Brain microvascular endothelial cell (primary cell): Measurements from ENCODE around the gene AGBL1.

Source experiments
- DNase-seq: peaks from one replicate; pipeline ENCODE4 v3.0.0-alpha.2; 2020
- H3K27ac ChIP-seq: fragments of 250-450 bp; sonication (Bioruptor Pico); 2 replicates; pipeline ENCODE4 v1.5.1; 2020; ENCODE audit warnings: mild to moderate bottlenecking, moderate library complexity
- H3K27me3 ChIP-seq: fragments of 250-450 bp; sonication (Bioruptor Pico); replicated peaks from 2 replicates; pipeline ENCODE4 v1.5.1; 2020; ENCODE audit warnings: mild to moderate bottlenecking
- H3K36me3 ChIP-seq: fragments of 250-450 bp; sonication (Bioruptor Pico); replicated peaks from 2 replicates; pipeline ENCODE4 v1.5.1; 2020; ENCODE audit warnings: mild to moderate bottlenecking
- H3K4me3 ChIP-seq: 2 replicates; pipeline ENCODE4 v1.5.1; 2011; ENCODE audit warnings: low read depth, mild to moderate bottlenecking, control low read depth, low read length, moderate library complexity
- CTCF ChIP-seq: IDR thresholded peaks from 2 replicates; pipeline ENCODE4 v1.5.1; 2011; ENCODE audit warnings: low read depth, mild to moderate bottlenecking, moderate library complexity, low read length, control low read depth, inconsistent platforms; ENCODE audit errors: missing control alignments
- in situ Hi-C: cut with HindIII; loops from 2 replicates; pipeline ENCODE4 v1.10.0; 2017; ENCODE audit warnings: low sequenced_read_pairs, low pct_ligation_motif_present

The AGBL1 gene

GRCh38 chr15:86540840-86541467, 461.3 kb downstream of the AGBL1 start:
- H3K4me3 ChIP-seq, result no peak overlapping the region
- no peaks in the 10 kb centered on the region for H3K36me3 ChIP-seq
- TF ChIP-seq CTCF, result no peak
- in situ Hi-C loops, result no loop called here
- no peak for DNase-seq
- no peak overlapping the region for H3K27ac ChIP-seq
- no peaks in the 10 kb centered on the region for H3K27me3 ChIP-seq

GRCh38 chr15:86541540-86541939, 461.9 kb downstream of the AGBL1 start:
- Histone ChIP-seq H3K4me3 (no peak overlapping the region), H3K36me3 (no peaks in the 10 kb centered on the region), H3K27ac (no peak overlapping the region), H3K27me3 (no peaks in the 10 kb centered on the region)
- no peak for DNase-seq
- TF ChIP-seq CTCF, result no peak
- in situ Hi-C loops, result no loop called here

GRCh38 chr15:86550075-86550474, 470.4 kb downstream of the AGBL1 start:
- H3K36me3 ChIP-seq, result no peaks in the 10 kb centered on the region
- no peak for DNase-seq
- H3K27me3 ChIP-seq, result no peaks in the 10 kb centered on the region
- no peak overlapping the region for H3K27ac ChIP-seq
- no peak for TF ChIP-seq CTCF
- in situ Hi-C loops, result no loop called here
- H3K4me3 ChIP-seq, result no peak overlapping the region

GRCh38 chr15:86553108-86553507, 473.4 kb downstream of the AGBL1 start:
- H3K27ac ChIP-seq, result no peak overlapping the region
- no peak overlapping the region for H3K4me3 ChIP-seq
- no peaks in the 10 kb centered on the region for H3K36me3 ChIP-seq
- no peak for DNase-seq
- no peak for TF ChIP-seq CTCF
- in situ Hi-C loops, result no loop called here
- H3K27me3 ChIP-seq, result no peaks in the 10 kb centered on the region

- in situ Hi-C loops, result no loop called here
- H3K4me3 ChIP-seq, result no peak overlapping the region
- H3K36me3 ChIP-seq, result no peaks in the 10 kb centered on the region
- DNase-seq, result no peak
- no peaks in the 10 kb centered on the region for H3K27me3 ChIP-seq
- no peak overlapping the region for H3K27ac ChIP-seq
- no peak for TF ChIP-seq CTCF
Observed at GRCh38 chr15:86555098-86555497, 475.4 kb downstream of the AGBL1 start.

GRCh38 chr15:86555939-86556338, 476.3 kb downstream of the AGBL1 start:
- TF ChIP-seq CTCF, result no peak
- H3K27me3 ChIP-seq, result no peaks in the 10 kb centered on the region
- in situ Hi-C loops, result no loop called here
- H3K4me3 ChIP-seq, result no peak overlapping the region
- H3K27ac ChIP-seq, result no peak overlapping the region
- H3K36me3 ChIP-seq, result no peaks in the 10 kb centered on the region
- no peak for DNase-seq
